Activated T-cell treated with anti-CD3 and anti-CD28 coated beads, Interleukin-2, amount 50 U/mL, for 1 hour (primary cell): Measurements from ENCODE around the gene MAP3K4.
"Not testable (repeated sequence)": the region's sequence is repeated elsewhere in the genome, so short reads cannot be mapped to it uniquely, and the experiment has no call there.

ENCODE experiments used
- DNase-seq: peaks from one replicate; pipeline ENCODE4 v3.0.0-alpha.2; 2020

MAP3K4 gene

DNA sequence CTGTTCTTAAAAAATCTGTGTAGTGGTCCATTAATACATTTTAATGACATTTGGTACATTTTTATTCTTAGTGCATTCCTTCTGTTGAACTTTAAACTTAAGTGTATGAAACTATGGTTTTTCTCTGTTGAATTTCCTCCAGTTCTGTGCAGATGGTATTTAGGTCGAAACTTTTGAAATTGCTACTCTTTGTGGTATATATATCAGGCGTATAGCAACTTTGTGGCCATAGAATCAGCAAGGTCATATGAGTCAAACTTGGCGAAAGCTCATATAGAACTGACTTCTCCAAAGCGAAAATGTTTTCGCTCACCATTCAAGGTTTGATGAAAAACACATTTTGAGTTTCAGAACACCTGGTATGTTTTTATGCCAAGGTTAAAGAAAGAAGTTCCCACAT is 93.7 kb downstream of the MAP3K4 start:
- DNase-seq: no peak

DNA sequence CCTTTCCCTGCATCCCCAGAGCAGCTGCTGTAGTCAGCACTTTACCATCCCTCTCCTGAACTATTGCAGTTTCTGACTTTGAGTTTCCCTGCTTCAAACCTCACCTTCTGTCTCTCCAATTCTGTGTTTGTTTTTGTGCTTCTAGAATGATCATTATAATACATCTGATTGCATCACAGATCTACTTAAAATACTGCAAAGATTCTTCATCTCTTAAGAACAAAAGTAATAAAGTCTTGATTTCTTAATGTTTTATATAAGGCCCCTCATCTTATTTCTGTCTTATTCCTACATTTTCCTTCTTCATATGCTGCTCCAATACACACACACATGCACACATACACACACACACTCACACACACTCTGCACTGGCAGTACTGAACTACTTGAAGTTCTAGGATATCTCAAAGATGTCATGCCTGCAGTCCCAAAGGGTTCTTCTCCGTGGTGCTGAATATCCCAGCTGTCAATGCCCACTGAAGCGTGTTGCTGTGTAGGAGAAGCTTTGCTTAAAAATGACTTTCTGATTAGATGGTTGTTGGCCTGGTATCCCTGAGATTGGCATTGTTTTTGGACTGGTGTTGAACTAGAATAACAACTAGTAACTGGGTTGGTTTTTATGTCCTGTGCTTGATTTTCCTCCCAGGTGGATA is 97.2 kb downstream of the MAP3K4 start:
- no peak for DNase-seq

- no peak for DNase-seq
Observed at GRCh38 chr6:161091151-161091550, 99.6 kb downstream of the MAP3K4 start.

- no peak for DNase-seq
Observed at GRCh38 chr6:161091972-161092701, 100.6 kb downstream of the MAP3K4 start.

DNA sequence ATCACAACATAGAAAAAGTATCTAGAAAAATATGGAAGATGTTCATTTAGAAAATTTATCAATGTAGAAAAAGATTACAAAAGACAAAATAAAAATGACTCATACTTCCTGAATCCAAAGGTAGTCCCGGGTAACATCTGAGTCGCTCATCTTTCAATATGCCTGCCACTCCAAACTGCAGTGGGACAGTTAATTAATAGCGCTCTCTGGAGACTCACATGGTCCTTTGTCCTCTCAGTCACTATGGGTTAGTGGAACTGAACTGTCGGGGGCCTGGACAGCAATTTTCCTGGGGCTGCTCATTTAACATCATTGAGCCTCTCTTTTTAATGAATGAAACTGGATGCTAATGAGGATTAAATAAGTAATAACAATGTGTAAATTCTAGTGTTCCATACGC is 103.4 kb downstream of the MAP3K4 start:
- DNase-seq: no peak

DNA sequence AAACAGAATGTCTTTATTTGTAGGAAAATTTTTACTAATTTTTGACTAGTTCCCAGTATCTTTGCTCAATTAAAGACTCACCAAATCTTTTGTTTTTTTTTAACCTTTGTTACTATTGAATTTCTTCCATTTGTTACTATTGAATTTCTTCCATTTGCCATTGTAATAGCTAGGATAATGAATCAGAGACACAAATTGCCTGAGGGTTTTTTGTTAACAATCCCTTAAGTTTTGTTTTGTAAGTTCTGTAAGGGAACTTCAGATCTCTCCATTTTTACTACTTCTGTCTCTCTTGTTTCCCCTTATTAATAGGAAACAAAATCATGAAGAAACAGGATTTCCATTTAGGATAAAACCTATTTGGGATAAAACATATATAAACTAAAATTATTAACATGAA is 104.3 kb downstream of the MAP3K4 start:
- no peak for DNase-seq

DNA sequence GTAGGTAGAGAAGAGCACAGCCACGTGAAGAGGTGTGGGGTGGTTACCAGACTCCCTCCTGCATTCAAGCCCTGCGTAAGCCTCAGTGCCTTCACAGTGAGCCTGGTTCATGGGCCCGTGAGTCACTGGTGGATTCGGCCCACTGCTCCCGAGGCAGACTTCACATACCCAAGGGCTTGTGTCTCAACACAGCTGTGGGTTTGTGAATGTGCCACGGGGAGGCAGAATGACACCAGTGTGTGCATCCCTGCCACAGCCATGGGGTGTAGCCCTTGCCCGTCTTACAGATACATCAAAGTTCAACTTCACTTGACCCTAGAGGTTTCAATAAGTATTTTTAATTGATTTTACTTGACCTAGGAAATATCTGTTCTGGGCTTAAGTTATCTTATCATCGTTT is 108.5 kb downstream of the MAP3K4 start:
- DNase-seq: no peak

GRCh38 chr6:161101517-161101916 is 109.9 kb downstream of the MAP3K4 start:
- DNase-seq: no peak

GRCh38 chr6:161103475-161103874 is 111.9 kb downstream of the MAP3K4 start:
- no peak for DNase-seq

- DNase-seq: no peak
Observed at GRCh38 chr6:161104966-161105365, 113.4 kb downstream of the MAP3K4 start.

DNA sequence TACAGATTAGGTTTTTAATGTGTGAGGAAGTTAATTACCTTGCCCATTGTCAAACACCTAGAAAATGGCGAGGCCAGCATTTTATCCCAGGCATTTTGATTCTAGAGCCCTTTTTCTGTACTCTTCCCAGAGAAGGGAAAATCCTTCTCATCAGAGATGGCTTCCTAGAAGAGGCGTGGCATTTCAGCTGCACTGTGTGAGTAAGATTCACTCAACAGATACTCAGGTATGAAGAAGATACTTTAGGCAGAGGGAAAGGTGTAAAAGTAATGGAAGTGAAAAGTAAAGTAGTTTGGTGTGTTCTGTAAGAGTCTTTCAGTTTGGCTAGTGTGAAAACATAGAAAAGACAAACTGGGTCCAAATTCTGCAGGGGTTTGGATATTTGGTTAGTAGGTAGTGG is 113.8 kb downstream of the MAP3K4 start:
- no peak for DNase-seq

GRCh38 chr6:161107779-161108730 is 116.5 kb downstream of the MAP3K4 start:
- no peak for DNase-seq

DNA sequence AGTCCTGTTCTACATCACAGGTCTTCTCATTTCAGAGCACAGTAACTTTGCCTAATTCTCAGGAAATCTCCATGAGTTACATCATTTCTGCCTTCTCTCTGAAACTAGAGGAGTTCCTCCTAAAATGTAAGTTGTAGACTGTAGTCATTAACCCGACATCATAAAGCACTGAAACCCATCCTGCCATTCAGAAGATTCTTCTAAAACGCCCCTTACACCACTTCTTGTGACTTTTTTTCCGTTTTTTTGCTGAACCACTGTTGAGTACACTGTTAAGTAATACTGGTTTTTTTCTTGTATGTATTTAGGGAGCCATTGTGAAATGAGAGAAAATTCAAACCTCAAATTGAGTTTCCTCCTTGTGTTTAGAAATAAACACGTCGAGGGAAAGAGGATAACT is 117.3 kb downstream of the MAP3K4 start:
- DNase-seq: no peak

- DNase-seq: no peak
Observed at GRCh38 chr6:161109366-161109765, 117.8 kb downstream of the MAP3K4 start.

- no peak for DNase-seq
Observed at GRCh38 chr6:161110028-161110779, 118.6 kb downstream of the MAP3K4 start.

- DNase-seq: no peak
Observed at GRCh38 chr6:161111261-161111660, 119.7 kb downstream of the MAP3K4 start.

GRCh38 chr6:161115468-161115867 is 123.9 kb downstream of the MAP3K4 start:
- DNase-seq: no peak

GRCh38 chr6:161116554-161116953 is 125.0 kb downstream of the MAP3K4 start:
- no peak for DNase-seq

- no peak for DNase-seq
Observed at GRCh38 chr6:161117308-161117707, 125.7 kb downstream of the MAP3K4 start.

DNA sequence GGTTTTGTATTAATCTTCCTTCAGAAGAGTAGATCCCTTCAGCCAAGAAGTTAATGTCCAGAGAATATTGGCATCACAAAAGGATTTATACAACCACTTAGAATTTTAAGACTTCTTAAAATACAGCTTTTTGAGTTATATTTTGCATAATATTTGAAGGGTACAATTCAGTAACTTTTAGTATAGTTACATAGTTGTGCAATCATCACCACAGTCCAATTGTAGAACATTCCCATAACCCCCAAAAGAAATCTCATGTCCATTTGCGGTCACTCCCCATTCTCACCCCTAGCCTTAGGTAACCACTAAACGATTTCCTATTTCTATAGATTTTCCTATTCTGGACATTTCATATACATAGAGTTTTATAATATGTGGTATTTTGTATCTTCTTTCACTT is 126.4 kb downstream of the MAP3K4 start:
- no peak for DNase-seq

DNA sequence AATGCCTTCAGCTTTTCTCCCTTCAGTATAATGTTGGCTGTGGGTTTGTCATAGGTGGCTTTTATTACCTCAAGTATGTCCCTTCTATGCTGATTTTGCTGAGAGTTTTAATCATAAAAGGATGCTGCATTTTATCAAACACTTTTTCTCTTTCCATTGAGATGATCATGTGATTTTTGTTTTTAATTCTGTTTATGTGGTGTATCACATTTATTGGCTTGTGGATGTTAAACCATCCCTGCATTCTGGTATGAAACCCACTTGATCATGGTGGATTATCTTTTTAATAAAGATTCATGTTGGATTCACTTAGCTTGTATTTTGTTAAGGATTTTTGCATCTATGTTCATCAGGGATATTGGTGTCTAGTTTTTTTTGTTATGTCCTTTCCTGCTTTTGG is 131.8 kb downstream of the MAP3K4 start:
- not testable (repeated sequence) for DNase-seq

GRCh38 chr6:161125591-161125990 is 134.0 kb downstream of the MAP3K4 start:
- no peak for DNase-seq
